Renal cortical epithelial cell (primary cell): ENCODE results near the gene PTGDS. TPM values are rescaled to one million over a fixed set of nuclear protein-coding genes. Genes with fewer than 3 reads are reported as not detected.

Experiments
- DNase-seq: peaks from one replicate; pipeline ENCODE4 v3.0.0-alpha.2; 2011; ENCODE audit warnings: low read depth
- total RNA-seq: library from RNA; depleted of rRNA; stranded (reverse); fragments of >200 nt; gene quantifications from 2 replicates; pipeline ENCODE4 v1.2.3, GENCODE V29; 2014

Gene PTGDS
- total RNA-seq: 0.45 TPM in 1 of 2 replicates, not detected in the other

GRCh38 chr9:136977223-136977622 lies at the start of gene PTGDS:
Gene PTGDS (plus strand): TSS chr9:136977504. CDS start chr9:136977579, 75 bp downstream.
- DNase-seq: no peak

GRCh38 chr9:136928591-136928990 lies 48.7 kb upstream of the PTGDS start:
- no peak for DNase-seq

- no peak for DNase-seq
Measured at GRCh38 chr9:136930014-136930413, 47.3 kb upstream of the PTGDS start.

GRCh38 chr9:136931611-136932130 lies 45.6 kb upstream of the PTGDS start:
- DNase-seq: no peak

GRCh38 chr9:136934277-136934676 lies 43.0 kb upstream of the PTGDS start:
- DNase-seq: no peak

- no peak for DNase-seq
Measured at GRCh38 chr9:136935651-136936050, 41.7 kb upstream of the PTGDS start.

- no peak for DNase-seq
Measured at GRCh38 chr9:136936645-136937170, 40.6 kb upstream of the PTGDS start.

GRCh38 chr9:136937186-136938001 lies 39.9 kb upstream of the PTGDS start:
- no peak for DNase-seq

GRCh38 chr9:136939431-136939995 lies 37.8 kb upstream of the PTGDS start:
- DNase-seq: no peak

GRCh38 chr9:136939996-136940525 lies 37.2 kb upstream of the PTGDS start:
- DNase-seq: no peak

- no peak for DNase-seq
Measured at GRCh38 chr9:136940526-136941230, 36.6 kb upstream of the PTGDS start.

- DNase-seq: no peak
Measured at GRCh38 chr9:136941231-136942111, 35.8 kb upstream of the PTGDS start.

- no peak for DNase-seq
Measured at GRCh38 chr9:136942112-136942880, 35.0 kb upstream of the PTGDS start.

GRCh38 chr9:136942881-136943230 lies 34.4 kb upstream of the PTGDS start:
- no peak for DNase-seq

GRCh38 chr9:136943291-136944211 lies 33.8 kb upstream of the PTGDS start:
- DNase-seq: no peak

- no peak for DNase-seq
Measured at GRCh38 chr9:136944212-136944518, 33.1 kb upstream of the PTGDS start.

GRCh38 chr9:136944519-136945332 lies 32.6 kb upstream of the PTGDS start, which contains the start of the genes C8G and FBXW5:
Gene C8G (plus strand): TSS chr9:136945243. CDS start chr9:136945321, 78 bp downstream.
Gene FBXW5 (minus strand): TSS chr9:136944738. CDS start chr9:136944083, 655 bp downstream.
- peak; percentile 64 for DNase-seq
